ENCODE data around the gene RGS3.
"Not testable (repeated sequence)": the region's sequence is repeated elsewhere in the genome, so short reads cannot be mapped to it uniquely, and the experiment has no call there.

The RGS3 gene

GRCh38 chr9:113463418-113464285, at the start of gene RGS3:
Gene RGS3, plus strand, starts transcription at chr9:113463727. Its CDS starts 76 bp downstream, at chr9:113463803.
- DNase-seq: no peak

- no peak for DNase-seq
Measured at GRCh38 chr9:113416149-113416721, 47.3 kb upstream of the RGS3 start.

- DNase-seq: no peak
Measured at GRCh38 chr9:113417370-113417769, 46.2 kb upstream of the RGS3 start.

- DNase-seq: no peak
Measured at GRCh38 chr9:113421726-113422125, 41.8 kb upstream of the RGS3 start.

- no peak for DNase-seq
Measured at GRCh38 chr9:113425072-113425471, 38.5 kb upstream of the RGS3 start.

- no peak for DNase-seq
Measured at GRCh38 chr9:113426701-113427100, 36.8 kb upstream of the RGS3 start.

GRCh38 chr9:113427629-113428028, 35.9 kb upstream of the RGS3 start:
- no peak for DNase-seq

- no peak for DNase-seq
Measured at GRCh38 chr9:113428062-113428615, 35.4 kb upstream of the RGS3 start.

GRCh38 chr9:113431191-113431590, 32.3 kb upstream of the RGS3 start:
- no peak for DNase-seq

- no peak for DNase-seq
Measured at GRCh38 chr9:113436728-113437515, 26.6 kb upstream of the RGS3 start.

GRCh38 chr9:113437716-113438115, 25.8 kb upstream of the RGS3 start:
- DNase-seq: not testable (repeated sequence)

GRCh38 chr9:113444736-113445135, 18.8 kb upstream of the RGS3 start:
- no peak for DNase-seq

- DNase-seq: no peak
Measured at GRCh38 chr9:113446323-113446740, 17.2 kb upstream of the RGS3 start.

- DNase-seq: no peak
Measured at GRCh38 chr9:113449376-113449775, 14.2 kb upstream of the RGS3 start.

GRCh38 chr9:113452113-113452605, 11.4 kb upstream of the RGS3 start:
- DNase-seq: no peak

GRCh38 chr9:113454914-113455761, 8.4 kb upstream of the RGS3 start:
- DNase-seq: no peak

- DNase-seq: no peak
Measured at GRCh38 chr9:113456235-113456634, 7.3 kb upstream of the RGS3 start.

- no peak for DNase-seq
Measured at GRCh38 chr9:113461285-113461684, 2.2 kb upstream of the RGS3 start.

GRCh38 chr9:113461943-113462342, 1.6 kb upstream of the RGS3 start:
- DNase-seq: no peak

- DNase-seq: no peak
Measured at GRCh38 chr9:113462781-113463286, 693 bp upstream of the RGS3 start.

GRCh38 chr9:113464286-113464660, 746 bp downstream of the RGS3 start:
- no peak for DNase-seq

GRCh38 chr9:113465599-113466140, 2.1 kb downstream of the RGS3 start:
- DNase-seq: no peak

All from activated CD4-positive, CD25-positive, alpha-beta regulatory T cell (primary cell).